GM21786 (cell line): ENCODE results near the gene BCO1.
A peak's percentile ranks its signal among the peaks of the same experiment; 100 is the strongest.

Experiments used
- ATAC-seq: cut with Tn5 transposase; IDR thresholded peaks from one replicate; pipeline ENCODE4 v1.9.1; 2021; ENCODE audit not compliant: unreplicated experiment

Gene BCO1

GRCh38 chr16:81275064-81275532 lies 36.6 kb downstream of the BCO1 start:
- no peak for ATAC-seq

- no peak for ATAC-seq
These were observed 37.3 kb downstream of the BCO1 start for GRCh38 chr16:81275795-81276194.

DNA sequence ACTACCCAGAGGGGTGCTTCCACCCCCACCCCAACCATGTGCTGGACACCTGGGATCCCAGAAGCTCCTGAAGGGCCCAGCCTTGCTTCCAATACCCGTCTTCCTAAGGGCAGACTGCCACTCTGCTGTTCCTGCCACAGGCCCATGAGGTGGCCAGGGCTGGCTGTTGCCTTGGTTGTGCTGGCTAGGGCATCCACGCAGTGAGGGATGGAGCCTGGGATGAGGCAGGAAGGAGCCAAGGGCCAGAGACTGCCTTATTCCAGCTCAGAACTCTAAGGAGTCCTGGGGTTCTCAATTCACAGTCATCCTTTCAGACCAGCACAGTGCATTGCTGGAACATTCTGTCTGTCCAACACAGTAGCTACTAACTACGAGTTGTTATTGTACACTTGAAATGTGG lies 37.8 kb downstream of the BCO1 start:
- no peak for ATAC-seq

- ATAC-seq: no peak
These were observed 39.1 kb downstream of the BCO1 start for GRCh38 chr16:81277541-81278080.

DNA sequence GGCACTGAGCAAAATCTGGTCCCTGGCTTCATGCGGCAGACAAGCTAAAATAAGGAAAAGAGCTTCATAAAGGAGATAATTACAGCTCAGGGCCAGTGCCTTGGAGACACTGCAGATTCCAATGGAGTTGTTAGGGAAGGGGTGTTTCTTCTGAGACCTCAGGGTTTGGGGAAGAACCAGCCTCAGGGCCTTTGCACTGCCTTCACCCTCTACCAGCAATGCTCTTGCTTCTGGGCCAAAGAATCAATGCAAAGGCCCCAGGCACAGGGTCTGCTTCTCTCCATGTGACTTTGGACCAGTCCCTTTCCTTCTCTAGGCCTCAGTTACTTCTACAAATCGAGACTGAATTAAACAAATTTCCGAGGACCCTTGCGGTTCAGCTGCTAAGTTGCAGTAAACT lies 40.0 kb downstream of the BCO1 start:
- ATAC-seq: no peak

GRCh38 chr16:81279392-81279791 lies 40.9 kb downstream of the BCO1 start:
- no peak for ATAC-seq

GRCh38 chr16:81280393-81280792 lies 41.9 kb downstream of the BCO1 start:
- no peak for ATAC-seq

DNA sequence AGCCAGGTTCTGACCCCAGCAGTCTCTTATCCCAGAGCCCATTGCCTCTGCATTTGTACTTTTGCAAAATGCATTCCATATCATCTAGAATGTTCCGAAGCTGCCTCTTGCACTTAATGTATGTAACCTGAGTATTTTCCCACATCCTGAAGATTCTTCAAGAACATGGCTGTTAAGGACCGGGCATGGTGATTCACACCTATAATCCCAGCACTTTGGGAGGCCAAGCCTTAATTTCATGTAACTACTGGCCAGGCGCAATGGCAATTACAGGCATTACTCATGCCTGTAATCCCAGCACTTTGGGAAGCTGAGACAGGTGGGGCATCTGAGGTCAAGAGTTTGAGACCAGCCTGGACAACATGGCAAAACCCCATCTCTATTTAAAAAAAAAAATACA lies 44.6 kb downstream of the BCO1 start:
- ATAC-seq: no peak

- no peak for ATAC-seq
These were observed 46.6 kb downstream of the BCO1 start for GRCh38 chr16:81284995-81285600.

- no peak for ATAC-seq
These were observed 47.7 kb downstream of the BCO1 start for GRCh38 chr16:81286190-81286589.

GRCh38 chr16:81291117-81291516 lies 52.6 kb downstream of the BCO1 start:
- ATAC-seq: no peak

GRCh38 chr16:81292936-81293335 lies 54.4 kb downstream of the BCO1 start:
- no peak for ATAC-seq

GRCh38 chr16:81293909-81294802 lies 55.7 kb downstream of the BCO1 start:
- no peak for ATAC-seq

- ATAC-seq: no peak
These were observed 58.1 kb downstream of the BCO1 start for GRCh38 chr16:81296631-81297030.

GRCh38 chr16:81307770-81308169 lies 69.3 kb downstream of the BCO1 start:
- ATAC-seq: no peak

- ATAC-seq: no peak
These were observed 71.7 kb downstream of the BCO1 start for GRCh38 chr16:81310045-81310644.

- ATAC-seq: no peak
These were observed 73.3 kb downstream of the BCO1 start for GRCh38 chr16:81311762-81312161.

GRCh38 chr16:81313701-81314602 lies 75.5 kb downstream of the BCO1 start:
- ATAC-seq: no peak

DNA sequence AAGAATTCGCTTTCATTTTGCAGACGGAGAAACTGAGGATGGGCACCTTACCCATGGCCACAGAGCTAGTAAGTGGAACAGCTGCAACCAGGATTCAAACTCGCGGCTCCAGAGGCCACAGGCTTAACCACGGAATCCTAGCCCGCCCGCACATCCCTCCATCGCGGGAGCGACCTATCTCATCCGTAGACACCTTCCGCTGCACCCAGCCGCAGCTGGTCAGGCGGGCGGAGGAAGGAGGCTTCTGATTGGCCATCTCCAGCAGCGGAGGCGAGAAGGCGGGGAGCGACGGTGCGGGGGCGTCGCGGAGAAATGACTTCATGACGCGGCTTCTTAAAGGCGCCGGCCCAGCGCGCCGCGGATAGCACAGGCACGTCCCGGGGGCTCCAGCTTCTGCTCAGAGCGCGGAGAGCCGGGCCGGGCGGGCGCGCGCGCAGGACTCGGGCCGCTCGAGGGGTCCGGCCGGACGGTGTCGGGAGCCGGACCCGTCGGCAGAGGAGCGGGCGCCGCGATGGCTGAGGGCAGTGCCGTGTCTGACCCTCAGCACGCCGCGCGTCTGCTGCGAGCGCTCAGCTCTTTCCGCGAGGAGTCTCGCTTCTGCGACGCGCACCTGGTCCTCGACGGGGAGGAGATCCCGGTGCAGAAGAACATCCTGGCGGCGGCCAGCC lies 76.2 kb downstream of the BCO1 start, which contains the start of gene GAN:
GAN (plus strand) TSS at position 360 of the 668 bp plus-strand sequence; CDS start at position 512, 152 bp downstream.
- peak; percentile 95 for ATAC-seq
